ENCODE data around the gene RAB11FIP3. TPM values are rescaled to one million over a fixed set of nuclear protein-coding genes. Genes with fewer than 3 reads are reported as not detected.

RAB11FIP3 gene
- polyA plus RNA-seq, 3 donors = 100 to 155 (median 149) TPM

DNA sequence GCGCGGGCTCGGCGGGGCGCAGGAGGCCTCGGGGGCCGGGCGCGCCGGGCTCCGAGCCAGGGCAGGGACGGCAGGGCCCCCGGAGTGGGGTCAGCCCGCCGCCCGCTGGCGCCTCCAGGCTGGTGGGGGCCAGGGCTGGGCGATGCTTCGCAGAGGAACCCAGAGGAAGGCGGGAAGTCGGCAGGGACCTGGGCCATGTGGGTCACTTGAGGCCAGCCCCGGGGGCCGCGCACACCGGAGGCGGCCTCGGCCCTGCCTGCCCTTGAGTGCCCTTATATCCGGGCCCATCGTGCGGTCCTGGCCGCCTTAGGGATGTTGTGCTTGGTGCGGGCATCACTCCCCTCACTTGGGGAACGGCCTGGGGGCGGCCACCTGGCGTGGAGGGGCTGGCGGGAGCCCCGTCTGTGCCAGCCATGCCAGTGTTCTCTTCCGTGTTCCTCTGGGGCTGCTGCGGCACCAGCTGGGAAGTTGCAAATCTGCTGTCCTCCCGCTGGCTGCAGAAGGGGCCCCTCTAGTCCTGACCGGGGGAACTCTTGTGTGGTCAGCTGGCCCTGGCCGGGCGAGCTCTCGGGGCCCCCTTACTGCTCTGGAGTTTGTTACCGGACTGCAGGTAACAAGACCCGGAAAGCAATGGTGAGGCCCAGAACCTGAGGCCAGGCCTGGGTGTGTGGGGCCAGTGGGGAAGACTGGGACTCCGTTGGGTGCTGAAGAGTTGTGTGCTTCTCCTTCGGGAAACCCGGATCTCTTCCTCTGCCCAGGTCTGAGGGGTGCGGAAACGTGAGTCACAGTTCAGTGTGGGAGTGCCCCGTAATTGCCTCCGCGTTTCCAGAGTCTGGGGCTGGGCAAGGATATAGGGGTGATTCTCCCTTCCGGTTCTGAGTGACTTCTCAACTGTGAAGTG is 102.9 kb downstream of the RAB11FIP3 start:
- DNase-seq = no peak

DNA sequence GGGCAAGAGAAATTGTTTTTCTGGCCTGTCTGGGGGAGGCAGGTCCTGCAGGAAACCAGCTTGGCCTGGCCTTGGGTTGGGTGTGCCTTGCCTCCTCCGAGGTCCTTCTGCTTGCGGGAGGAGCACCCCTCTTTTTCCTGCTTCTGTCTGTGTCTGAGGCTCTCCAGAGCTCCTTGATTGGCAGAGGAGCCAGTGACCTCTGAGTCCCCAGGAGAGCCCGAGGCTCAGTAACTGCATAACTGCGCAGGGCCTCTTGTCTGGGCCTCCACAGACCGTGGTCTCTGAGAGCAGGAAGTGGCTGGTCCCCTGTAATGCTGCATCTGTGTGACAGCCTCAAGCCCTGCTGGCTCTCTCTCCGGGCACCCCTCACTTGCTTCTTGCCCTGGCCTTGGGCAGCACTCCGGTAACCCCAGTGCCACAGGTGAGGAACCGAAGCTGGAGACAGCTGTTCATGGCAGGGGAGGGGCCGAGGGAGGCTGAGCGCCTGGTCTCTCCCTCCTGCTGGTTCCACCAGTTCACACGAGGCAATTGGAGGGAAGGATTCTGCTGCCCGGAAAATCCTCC is 103.6 kb downstream of the RAB11FIP3 start:
- no peak for DNase-seq

DNA sequence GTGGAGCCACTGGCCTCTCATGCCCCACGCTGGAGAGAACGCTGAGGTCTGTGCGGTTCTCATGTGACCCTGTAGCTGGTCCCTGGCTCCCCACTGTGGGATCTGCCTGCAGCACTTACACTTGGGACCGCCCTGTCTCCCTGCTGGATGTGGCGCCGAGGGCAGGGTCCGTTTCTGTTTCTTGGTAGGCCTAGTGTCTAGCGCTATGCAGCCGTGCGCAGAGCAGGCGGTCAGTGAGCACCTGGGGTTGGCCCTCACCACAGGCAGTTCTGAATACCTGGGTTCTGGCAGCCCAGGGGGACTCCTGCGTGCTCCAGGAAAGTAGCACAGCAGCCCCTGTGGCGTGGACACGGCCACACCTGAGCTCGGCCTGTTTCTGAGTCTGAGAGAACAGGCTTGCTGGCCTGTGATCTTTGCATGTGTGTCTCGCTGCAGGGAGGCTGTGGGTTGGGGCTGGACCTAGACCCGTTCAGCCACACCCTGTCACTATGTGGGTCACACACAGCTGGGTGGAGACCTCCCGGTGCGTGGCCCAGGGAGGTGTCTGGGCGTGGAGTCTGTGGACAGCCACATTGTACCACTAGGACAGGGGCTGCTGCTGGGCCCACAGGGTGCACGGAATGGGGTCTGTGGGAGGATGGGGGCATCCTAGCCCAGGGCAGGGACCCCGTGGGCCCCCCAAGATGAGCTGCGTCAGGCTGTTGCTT is 104.8 kb downstream of the RAB11FIP3 start:
- no peak for DNase-seq

DNA sequence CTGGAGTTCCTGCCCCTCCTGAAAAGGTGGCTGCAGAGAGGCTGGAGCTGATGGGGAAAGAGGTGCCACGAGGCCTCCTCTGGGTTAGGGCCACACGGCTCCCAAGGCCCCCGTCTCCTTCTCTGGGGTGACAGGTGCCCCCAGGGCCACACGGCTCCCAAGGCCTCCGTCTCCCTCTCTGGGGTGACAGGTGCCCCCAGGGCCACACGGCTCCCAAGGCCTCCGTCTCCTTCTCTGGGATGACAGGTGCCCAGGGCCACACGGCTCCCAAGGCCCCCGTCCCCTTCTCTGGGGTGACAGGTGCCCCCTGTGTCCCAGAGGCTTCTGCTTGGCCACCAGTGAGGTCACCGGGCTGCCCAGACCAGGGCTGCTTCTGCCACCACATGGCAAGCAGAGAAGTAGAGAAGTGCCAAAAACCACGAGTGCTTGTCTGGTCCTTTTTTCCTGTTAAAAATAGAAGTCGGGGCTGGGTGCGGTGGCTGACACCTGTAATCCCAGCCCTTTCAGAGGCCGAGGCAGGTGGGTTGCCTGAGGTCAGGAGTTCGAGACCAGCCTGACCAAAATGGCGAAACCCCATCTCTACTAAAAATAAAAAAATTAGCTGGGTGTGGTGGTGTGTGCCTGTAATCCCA is 106.2 kb downstream of the RAB11FIP3 start:
- DNase-seq = no peak

DNA sequence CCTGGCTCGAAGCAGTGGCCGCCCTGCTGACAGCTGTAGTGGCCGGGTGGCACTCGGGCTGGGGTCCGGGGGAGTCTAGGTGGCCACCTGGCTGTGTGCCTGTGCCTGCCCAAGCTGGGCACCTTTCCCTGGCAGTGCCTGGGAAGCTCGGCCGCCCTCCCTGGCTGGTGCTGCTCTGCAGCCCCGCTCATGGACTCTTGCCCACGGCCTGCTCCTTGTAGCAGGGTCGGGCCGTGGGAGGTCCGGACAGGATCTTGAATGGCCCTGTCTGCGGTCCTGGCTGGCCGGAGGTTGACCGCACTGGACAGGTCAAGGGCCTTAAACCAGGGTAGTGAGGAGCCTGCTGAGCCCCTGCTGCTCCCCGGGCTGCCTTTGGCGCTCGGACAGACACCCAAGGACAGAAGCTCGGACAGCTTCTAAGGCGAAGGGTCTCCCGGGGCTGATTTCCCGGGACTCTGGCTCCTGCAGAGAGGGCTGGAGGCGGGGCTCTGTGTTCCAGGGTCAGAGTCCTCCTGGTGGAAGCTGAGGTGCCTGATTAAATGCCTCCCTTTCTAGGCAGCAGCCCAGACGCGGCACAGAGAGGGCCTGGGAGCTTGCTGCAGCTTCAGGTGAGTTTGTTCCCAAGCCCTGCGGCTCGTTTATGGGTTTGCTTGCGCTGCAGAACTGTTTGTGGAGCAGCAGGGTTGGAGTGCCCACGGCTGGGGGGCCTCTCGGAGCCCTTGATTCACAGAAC is 108.1 kb downstream of the RAB11FIP3 start:
- no peak for DNase-seq

DNA sequence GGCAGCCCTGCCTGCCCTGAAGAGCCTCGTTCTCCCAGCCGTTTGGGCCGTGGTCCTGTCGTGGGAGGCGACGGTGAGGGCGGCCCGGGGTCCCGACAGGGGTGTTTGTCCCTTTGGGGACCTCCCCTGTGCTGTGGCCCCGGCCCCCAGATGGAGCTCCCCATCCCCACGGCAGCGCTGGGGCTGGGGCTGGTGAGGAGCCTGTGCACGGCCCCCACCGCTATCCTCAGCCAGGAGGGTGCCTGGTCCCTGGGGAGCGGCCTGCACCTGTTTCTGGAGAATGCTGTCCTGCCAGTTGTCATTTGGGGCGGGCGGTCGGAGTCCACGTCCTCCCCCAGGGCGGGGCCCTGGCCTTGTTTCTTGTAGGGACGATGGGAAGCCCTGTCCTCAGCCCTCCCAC is 108.7 kb downstream of the RAB11FIP3 start:
- no peak for DNase-seq

DNA sequence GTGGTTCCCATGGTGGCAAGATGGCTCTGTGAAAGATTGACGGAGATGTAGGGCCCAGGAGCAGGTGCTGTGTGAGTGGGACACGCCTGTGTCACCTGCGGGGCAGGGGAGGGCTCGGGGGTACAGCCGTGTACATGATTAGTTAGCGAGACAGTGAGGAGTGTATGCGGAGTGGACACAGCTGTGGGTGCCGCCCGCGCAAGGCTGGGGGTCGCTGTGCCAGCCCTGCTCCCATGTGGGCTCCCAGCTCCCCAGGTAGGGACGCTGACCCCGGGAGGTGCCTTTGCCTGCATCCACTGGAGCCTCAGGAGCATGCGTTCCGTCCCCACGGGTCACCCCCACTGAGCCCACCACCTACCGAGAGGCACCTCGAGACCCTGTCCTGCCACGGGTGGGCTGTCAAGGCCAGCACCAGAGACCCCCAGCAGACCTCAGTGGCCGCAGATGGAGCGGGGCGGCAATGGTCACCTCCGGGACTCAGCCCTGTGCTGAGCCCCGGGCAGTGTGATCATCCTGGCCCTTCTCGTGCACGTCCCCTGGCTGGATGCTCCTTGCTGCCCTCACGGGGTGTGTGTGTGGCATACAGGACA is 109.5 kb downstream of the RAB11FIP3 start:
- DNase-seq = no peak

DNA sequence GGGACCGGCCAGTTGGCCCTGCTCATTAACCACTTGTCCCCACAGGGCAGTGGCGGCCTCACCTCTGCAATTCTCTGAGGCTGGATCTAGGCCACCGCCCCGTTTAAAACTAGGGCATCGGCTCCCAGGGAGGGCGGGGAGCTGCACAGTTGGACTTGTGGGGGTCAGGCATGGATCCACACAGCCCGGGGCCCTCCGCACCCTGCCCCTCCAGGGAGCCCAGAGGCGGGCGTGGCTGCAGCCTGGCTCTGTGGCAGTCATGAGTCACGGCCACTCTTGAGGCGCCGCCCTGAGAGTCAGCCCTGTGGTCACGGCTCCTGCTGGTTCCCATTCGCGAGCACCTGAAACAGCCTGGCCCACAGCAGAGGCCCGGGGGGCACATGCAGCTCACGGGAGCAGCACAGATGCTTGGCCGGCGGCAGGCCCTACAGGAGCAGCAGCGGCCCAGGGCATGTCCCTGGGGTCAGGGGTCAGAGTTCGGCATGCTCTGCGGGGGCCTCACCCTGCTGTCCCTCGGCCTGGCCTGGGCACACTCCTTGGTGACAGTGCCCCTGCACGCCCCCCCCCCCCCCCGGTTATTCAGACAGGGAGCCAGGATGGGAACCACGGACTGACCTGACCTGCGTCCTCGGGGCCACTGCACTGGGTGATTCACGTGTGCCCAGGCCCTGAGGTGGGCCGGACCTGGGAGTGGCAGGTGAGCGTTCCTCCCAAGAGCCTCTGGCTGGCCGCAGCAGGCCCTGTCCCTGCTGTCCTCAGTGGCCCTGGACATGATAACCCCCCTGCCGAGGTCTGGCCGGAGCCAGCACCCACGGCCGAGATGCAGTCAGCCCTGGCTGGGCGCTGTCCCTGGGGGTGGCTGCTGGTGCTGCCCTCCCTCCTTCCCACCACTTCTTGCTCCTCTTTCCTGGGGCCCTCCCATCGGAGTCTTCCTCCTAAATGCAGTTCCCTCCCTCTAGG is 110.3 kb downstream of the RAB11FIP3 start:
- no peak for DNase-seq

DNA sequence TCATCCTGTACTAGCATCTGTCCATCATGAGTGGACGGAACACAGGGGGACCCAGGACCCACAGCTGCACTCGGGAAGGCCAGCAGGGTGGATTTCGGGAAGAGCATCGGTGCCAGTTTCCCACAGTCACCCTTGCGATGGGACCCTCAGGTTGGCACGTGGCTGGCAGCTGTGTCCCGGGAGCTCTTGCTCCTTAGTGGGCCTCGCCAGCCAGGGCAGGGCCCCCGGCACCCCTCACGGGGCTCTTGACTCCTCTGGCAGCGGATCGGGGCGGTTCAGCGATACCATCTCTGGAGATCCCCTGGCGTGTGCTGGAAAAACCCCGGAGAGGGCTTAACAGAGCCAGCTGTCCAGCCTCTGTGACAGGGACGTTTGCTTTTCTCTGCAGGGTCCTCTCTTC is 111.3 kb downstream of the RAB11FIP3 start:
- DNase-seq = no peak

DNA sequence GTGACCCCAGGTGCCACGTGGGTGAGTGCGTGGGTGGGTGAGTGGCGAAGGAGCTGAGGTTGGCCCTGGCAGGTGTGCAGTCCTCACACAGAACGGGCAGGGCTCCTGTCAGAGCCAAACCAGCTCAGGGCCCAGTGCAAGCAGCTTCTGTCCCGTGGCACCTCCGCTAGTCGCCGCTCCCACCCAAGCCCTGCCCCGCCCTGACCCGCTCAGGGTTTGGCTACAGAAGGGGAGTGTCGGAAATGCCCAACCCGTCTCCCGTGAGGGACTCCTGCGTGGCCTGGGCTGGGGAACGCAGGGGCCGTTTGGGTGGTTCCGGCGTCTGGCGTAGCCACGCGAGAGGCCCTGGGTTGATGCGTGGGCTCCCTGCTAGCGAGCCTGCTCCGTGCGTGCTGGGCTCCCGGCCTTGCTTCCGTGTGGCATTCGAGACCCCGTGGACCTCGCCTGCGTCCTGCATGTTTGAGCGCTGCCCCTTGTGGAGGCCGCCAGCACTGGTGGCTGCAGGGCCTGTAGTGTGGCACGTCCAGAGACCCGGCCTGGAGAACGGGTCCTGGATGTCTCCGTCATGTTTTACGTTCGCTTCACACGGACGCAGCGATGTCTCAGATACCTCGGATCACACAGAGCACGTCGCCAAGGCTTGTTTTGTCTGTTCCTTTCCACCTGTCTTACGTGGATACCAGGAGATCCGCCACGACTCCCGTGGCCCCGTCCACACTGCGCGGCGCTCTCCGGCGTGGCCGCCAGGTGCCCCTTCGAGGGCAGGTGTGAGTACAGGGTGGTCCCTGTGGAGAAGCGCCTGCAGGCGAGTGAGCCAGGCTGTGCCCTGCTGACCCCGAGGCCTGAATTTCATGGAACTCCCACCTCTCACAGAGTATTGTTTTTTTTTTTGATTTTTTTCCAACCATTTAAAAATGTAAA is 112.2 kb downstream of the RAB11FIP3 start:
- DNase-seq = no peak

DNA sequence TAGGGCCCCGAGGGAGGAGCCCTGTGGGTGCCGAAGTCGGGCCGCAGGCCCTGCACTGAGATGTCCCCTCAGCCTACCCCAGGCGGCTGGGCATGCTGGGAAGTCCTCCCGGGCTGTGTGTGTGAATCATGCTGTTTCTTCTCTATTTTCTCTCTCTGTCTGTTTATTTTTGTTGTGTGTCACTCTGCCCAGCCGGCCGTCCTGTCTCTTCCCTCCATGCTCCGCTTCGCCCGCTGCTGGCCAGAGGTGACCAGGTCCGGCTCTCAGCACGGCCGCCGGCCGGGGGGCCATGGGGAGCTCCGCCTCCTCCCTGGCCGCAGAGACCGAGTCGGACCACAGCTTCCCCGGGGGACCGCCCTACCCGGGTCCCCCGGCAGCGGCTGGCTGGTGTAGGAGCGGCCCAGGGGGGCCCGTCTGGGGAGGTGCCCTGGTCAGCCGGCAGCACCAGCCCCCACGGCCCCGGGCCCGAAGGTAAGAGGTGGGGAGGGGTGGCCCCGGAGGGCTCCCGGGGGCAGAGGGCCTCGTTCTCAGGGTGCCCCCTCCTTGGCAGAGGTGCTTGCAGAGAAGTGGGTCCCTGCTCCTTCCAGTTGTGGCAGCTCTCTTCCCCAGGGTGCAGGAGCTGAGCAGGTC is 114.6 kb downstream of the RAB11FIP3 start:
- DNase-seq = no peak

DNA sequence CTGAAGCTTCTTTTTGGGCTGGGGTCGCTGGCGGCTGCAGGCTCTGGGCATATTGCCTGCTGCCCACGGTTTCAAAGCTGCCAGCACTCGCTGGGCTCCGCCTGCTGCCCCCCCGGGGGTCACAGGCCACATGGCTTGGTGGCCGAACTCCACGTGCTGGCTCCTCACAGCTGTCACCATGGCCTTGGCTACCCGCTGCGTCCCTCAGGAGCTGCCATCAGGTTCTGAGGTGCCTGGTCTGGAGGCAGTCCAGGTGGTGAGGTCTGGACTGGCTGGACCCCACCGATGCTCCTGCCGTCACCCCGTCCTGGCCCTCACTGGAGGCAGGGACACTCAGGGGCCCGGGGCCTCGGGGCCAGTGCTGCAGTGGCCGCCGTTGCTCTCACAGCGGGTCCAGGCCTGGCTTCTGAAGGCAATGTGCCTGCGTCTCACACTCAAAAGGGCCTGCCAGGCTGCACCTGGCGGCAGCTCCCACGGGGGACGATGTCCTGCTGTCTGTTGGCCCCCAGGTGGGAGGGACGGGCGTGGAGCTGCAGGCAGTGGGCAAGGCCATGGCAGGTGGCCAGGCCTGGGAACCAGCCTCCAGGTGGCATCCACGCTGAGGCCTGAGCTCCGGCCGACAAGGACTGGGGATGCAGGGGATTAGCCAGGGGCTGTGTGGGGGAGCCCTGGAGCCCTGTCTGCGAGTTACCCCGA is 115.3 kb downstream of the RAB11FIP3 start:
- DNase-seq = no peak

DNA sequence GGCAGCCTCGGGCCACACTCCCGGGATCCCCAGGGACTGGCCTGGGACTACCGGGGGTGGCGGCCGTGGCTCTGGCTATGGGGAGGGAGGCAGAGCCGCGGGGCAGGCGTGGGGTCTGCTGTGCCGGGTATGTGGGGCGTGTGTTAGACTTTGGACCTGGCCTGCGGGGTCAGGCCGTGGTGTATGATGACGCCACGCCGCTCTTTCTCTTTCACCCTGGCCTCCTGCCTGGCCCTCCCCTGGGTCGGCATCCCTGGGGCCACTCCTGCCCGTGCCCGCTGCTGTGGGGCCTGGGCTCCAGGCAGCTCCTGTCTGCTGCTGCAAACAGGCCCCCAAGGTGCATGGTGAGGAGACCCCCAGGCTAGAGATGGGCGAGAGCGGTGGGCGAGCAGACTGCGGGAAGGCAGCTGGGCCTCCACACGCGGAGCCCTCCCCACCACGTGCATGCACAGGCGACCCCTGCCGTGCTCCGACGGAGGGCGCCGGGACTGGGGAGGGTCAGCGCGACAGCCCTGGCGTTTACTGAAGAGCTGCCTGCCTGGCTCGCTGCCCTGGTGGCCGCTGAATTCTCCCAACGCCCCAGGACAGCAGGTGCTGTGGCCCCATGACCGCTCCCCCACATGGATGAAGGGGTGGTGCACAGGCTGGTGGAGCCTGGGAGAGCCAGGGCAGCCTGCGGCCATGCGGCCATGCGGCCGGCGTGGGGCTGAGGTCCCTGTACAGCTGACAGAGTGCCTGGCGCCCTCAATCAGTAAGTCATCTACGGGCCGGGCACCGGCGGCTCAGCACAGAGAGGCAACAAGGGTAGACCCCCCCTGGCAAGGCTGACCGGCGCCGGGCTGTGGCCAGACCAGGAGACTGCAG is 118.1 kb downstream of the RAB11FIP3 start:
- DNase-seq = no peak

DNA sequence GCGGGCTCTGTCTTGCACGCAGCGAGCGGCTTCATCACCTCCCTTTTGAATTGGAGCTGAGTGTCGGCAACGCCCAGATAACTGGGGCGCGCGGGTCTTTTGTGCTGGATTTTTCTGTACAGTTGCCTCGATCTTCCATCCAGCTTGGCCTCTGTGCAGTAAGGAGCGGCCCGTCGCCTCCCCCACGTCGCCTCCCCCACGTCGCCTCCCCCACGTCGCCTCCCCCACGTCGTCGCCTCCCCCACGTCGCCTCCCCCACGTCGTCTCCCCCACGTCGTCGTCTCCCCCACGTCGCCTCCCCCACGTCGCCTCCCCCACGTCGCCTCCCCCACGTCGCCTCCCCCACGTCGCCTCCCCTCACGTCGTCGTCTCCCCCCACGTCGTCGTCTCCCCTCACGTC is 119.1 kb downstream of the RAB11FIP3 start:
- no peak for DNase-seq

DNA sequence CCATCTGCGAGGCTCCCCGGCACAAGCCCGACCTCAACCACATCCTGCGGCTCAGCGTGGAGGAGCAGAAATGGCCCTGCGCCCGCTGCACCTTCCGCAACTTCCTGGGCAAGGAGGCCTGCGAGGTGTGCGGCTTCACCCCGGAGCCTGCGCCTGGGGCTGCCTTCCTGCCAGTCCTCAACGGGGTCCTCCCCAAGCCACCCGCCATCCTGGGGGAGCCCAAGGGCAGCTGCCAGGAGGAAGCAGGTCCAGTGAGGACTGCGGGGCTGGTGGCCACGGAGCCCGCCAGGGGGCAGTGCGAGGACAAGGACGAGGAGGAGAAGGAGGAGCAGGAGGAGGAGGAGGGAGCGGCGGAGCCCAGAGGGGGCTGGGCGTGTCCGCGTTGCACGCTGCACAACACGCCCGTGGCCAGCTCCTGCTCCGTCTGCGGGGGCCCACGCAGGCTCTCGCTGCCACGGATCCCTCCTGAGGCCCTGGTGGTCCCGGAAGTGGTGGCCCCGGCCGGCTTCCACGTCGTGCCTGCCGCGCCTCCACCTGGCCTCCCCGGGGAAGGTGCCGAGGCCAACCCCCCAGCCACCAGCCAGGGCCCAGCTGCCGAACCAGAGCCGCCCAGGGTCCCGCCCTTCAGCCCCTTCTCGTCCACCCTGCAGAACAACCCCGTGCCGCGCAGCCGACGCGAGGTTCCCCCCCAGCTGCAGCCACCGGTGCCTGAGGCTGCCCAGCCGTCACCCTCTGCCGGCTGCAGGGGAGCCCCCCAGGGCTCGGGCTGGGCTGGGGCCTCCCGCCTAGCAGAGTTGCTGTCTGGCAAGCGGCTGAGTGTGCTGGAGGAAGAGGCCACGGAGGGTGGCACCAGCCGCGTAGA is 121.7 kb downstream of the RAB11FIP3 start:
- no peak for DNase-seq

DNA sequence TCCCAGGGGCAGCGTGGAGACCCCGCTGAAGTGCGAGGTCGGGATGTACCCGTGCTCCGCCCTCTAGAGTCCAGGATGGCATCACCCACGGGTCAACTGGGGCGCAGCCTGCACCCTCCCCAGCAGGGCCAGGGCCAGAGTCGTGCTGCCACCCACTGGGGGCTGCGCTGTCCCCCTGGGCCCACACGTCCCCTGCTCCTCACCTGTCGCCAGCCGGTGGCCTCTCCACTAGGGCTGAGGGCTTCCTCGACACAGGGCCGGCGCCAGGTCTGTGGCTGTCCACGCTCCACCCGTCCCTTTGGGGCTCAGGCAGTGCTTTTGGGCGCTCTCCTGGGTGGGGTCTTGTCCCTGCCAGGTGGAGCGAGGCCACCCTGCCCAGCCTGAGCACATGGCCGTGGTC is 123.1 kb downstream of the RAB11FIP3 start:
- no peak for DNase-seq
